GM19372 (cell line): ENCODE results near the gene SLC22A1.
"Not testable (repeated sequence)": the region's sequence is repeated elsewhere in the genome, so short reads cannot be mapped to it uniquely, and the experiment has no call there.

Experiments used
- ATAC-seq: cut with Tn5 transposase; IDR thresholded peaks from one replicate; pipeline ENCODE4 v1.9.1; 2021; ENCODE audit warnings: mild to moderate bottlenecking, low read depth, moderate library complexity; ENCODE audit not compliant: unreplicated experiment

Gene SLC22A1

GRCh38 chr6:160118620-160119229, 2.9 kb upstream of the SLC22A1 start:
- ATAC-seq: no peak

DNA sequence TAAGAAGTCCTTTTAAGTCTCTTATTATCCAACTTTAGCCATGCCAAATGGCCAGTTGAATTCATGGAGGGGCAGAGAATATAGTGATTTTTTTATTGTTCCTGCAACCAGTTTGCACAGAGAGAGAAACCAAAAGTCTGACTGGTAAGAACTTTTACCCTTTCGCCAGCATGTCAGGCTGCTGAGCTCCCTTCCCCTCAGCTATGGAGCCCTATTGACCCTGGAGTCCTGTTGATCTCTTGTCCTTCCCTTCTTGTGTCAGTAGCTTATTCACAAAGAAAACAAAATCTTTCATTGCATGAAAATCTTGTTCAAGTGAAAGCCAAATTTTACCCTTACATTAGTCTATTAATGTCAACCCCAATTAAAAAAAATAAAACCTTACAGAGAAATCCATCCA, 1.5 kb upstream of the SLC22A1 start:
- no peak for ATAC-seq

GRCh38 chr6:160121981-160122380, 366 bp downstream of the SLC22A1 start:
- ATAC-seq: no peak

DNA sequence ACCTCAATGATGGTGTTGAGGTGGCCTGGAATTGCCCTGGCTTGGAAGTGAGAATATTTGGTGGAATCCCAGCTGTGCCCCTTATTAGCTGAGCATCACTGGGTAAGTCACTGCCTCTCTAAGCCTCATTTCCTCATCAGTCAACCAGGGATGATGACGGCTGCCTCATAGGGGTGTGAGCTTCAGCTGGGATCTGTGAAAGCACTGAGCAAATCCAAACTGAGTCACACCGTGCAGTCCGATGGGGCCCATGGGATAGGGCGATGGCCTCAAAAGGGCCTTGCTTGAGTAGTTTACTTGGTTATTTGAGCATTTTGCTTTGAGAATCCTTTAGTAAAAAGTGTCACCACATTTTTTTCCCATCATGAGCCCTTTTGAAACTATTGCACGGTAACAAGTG, 1.1 kb downstream of the SLC22A1 start:
- ATAC-seq: no peak

- no peak for ATAC-seq
Measured at GRCh38 chr6:160124007-160124406, 2.4 kb downstream of the SLC22A1 start.

- no peak for ATAC-seq
Measured at GRCh38 chr6:160124605-160125004, 3.0 kb downstream of the SLC22A1 start.

GRCh38 chr6:160125105-160125504, 3.5 kb downstream of the SLC22A1 start:
- not testable (repeated sequence) for ATAC-seq

- no peak for ATAC-seq
Measured at GRCh38 chr6:160127270-160128124, 5.9 kb downstream of the SLC22A1 start.

GRCh38 chr6:160128125-160128683, 6.6 kb downstream of the SLC22A1 start:
- ATAC-seq: no peak

GRCh38 chr6:160128879-160129516, 7.4 kb downstream of the SLC22A1 start:
- ATAC-seq: no peak

GRCh38 chr6:160129881-160130615, 8.4 kb downstream of the SLC22A1 start:
- ATAC-seq: no peak

- ATAC-seq: no peak
Measured at GRCh38 chr6:160130729-160131484, 9.3 kb downstream of the SLC22A1 start.

GRCh38 chr6:160131636-160132296, 10.2 kb downstream of the SLC22A1 start:
- no peak for ATAC-seq

- no peak for ATAC-seq
Measured at GRCh38 chr6:160132297-160132637, 10.7 kb downstream of the SLC22A1 start.

DNA sequence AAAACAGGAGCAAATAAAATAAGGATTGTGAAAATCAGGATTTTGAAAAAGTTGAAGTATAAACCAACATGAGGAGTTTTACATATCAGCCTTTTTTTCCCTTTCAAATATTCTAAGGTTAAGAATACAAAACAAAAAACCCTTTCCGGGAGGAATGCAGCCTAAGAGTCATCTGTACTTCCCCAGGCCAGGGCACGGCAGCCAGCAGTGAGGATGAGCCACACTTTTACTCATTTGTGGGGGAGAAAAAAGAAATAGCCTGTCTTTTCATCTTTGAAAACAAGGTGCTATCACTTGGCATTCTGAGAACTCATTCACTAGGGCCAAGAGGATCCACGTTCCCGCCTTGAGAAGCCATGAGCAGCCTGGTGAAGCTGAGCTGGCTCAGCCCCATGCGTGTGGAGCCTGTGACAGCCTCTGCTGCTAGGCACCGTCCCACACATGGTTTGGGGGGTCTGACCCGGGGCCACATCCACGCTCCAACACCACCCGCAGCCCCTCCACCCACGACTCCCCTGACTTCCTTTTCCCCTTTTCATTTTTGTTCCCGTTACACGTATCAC, 11.2 kb downstream of the SLC22A1 start:
- ATAC-seq: no peak

GRCh38 chr6:160133441-160134336, 12.1 kb downstream of the SLC22A1 start:
- no peak for ATAC-seq

DNA sequence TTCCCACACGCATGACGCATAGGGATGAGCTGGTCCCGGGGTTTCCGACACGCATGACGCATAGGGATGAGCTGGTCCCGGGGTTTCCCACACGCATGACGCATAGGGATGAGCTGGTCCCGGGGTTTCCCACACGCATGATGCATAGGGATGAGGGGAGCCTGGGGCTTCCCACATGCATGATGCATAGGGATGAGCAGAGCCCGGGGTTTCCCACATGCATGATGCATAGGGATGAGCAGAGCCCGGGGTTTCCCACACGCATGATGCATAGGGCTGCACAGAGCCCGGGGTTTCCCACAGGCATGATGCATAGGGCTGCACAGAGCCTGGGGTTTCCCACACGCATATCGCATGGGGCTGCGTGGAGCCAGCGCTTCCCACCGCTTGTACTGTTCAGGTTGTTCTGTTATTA, 12.7 kb downstream of the SLC22A1 start:
- ATAC-seq: not testable (repeated sequence)
